ACHN (cell line): ENCODE measurements around the gene TMEM255B.
A peak's percentile ranks its signal among the peaks of the same experiment; 100 is the strongest.

Experiments used
- DNase-seq: peaks from one replicate; pipeline ENCODE4 v3.0.0-alpha.2; 2015
- in situ Hi-C: cut with HindIII; loops from 2 replicates; pipeline ENCODE4 v1.10.0; 2017; ENCODE audit warnings: low sequenced_read_pairs, low pct_ligation_motif_present, low pct_unique_long_range_greater_than_20kb

TMEM255B gene

GRCh38 chr13:113859311-113860050, 100.5 kb downstream of the TMEM255B start:
- DNase-seq, result no peak
- in situ Hi-C loops, result no loop called here

GRCh38 chr13:113860051-113860664, 101.1 kb downstream of the TMEM255B start:
- DNase-seq, result no peak
- in situ Hi-C loops, result no loop called here

- DNase-seq, result no peak
- in situ Hi-C loops, result no loop called here
Measured at GRCh38 chr13:113860665-113861432, 101.8 kb downstream of the TMEM255B start.

- in situ Hi-C loops, result no loop called here
Measured at GRCh38 chr13:113861433-113862030, 102.5 kb downstream of the TMEM255B start.

GRCh38 chr13:113862191-113862930, 103.3 kb downstream of the TMEM255B start:
- DNase-seq, result peak; percentile 38

More at GRCh38 chr13:113861433-113862030, 102.5 kb downstream of the TMEM255B start:
- no peak for DNase-seq

GRCh38 chr13:113862931-113863523, 104.0 kb downstream of the TMEM255B start:
- in situ Hi-C loops, result no loop called here
- DNase-seq, result no peak

More at GRCh38 chr13:113862191-113862930, 103.3 kb downstream of the TMEM255B start:
- in situ Hi-C loops, result no loop called here

- in situ Hi-C loops, result no loop called here
- DNase-seq, result peak; percentile 54
Measured at GRCh38 chr13:113863524-113864272, 104.7 kb downstream of the TMEM255B start, which contains the start of gene GAS6. GAS6 (minus strand) TSS chr13:113864076; CDS start chr13:113863920, 156 bp downstream.

GRCh38 chr13:113864273-113864890, 105.4 kb downstream of the TMEM255B start:
- DNase-seq, result no peak
- in situ Hi-C loops, result no loop called here

GRCh38 chr13:113865427-113865826, 106.4 kb downstream of the TMEM255B start:
- no peak for DNase-seq
- in situ Hi-C loops, result no loop called here
